Astrocyte (in vitro differentiated cells and primary cell): ENCODE data around the gene AQR. TPM values are rescaled to one million over a fixed set of nuclear protein-coding genes. Genes with fewer than 3 reads are reported as not detected.

ENCODE experiments used
- DNase-seq: peaks from one replicate; pipeline ENCODE4 v3.0.0-alpha.2; 2010; ENCODE audit warnings: low read depth
- FAIRE-seq: peaks from 2 replicates; lab custom pipeline; 2011; peaks lifted over from hg19 to GRCh38; lab: Jason Lieb, UNC
- H2AFZ ChIP-seq: 2 replicates; pipeline ENCODE4 v1.6.0; 2012; ENCODE audit warnings: low read depth, low read length, inconsistent platforms
- H3K27ac ChIP-seq: 2 replicates; pipeline ENCODE4 v1.5.1; 2011; ENCODE audit warnings: low read depth, low read length, inconsistent platforms
- H3K27me3 ChIP-seq: 2 replicates; pipeline ENCODE4 v1.6.0; 2011; ENCODE audit warnings: low read length, inconsistent platforms; ENCODE audit not compliant: insufficient read depth
- H3K36me3 ChIP-seq: 2 replicates; pipeline ENCODE4 v1.5.1; 2011; ENCODE audit warnings: low read length, inconsistent platforms; ENCODE audit not compliant: insufficient read depth
- H3K4me1 ChIP-seq: 2 replicates; pipeline ENCODE4 v1.5.1; 2011; ENCODE audit warnings: low read length, inconsistent platforms; ENCODE audit not compliant: insufficient read depth
- H3K4me2 ChIP-seq: 2 replicates; pipeline ENCODE4 v1.6.0; 2012; ENCODE audit warnings: low read length, inconsistent platforms
- H3K4me3 ChIP-seq: 2 replicates; pipeline ENCODE4 v1.5.1; 2011; ENCODE audit warnings: low read depth, mild to moderate bottlenecking, low read length, inconsistent platforms; ENCODE audit not compliant: insufficient read depth
- H3K79me2 ChIP-seq: 2 replicates; pipeline ENCODE4 v1.6.0; 2012; ENCODE audit warnings: mild to moderate bottlenecking, low read length, inconsistent platforms; ENCODE audit not compliant: insufficient read depth
- H3K9ac ChIP-seq: 2 replicates; pipeline ENCODE4 v1.6.0; 2012; ENCODE audit warnings: mild to moderate bottlenecking, low read length, inconsistent platforms
- H3K9me3 ChIP-seq: 2 replicates; pipeline ENCODE4 v1.5.1; 2012; ENCODE audit warnings: low read depth, mild to moderate bottlenecking, low read length, inconsistent platforms; ENCODE audit not compliant: insufficient read depth
- H4K20me1 ChIP-seq: 2 replicates; pipeline ENCODE4 v1.6.0; 2012; ENCODE audit warnings: low read length, inconsistent platforms; ENCODE audit not compliant: insufficient read depth
- H3K27ac Mint-ChIP-seq: one replicate; pipeline ENCODE4 v1.8.0; 2021; ENCODE audit warnings: mild to moderate bottlenecking, mixed read lengths; ENCODE audit not compliant: unreplicated experiment
- H3K27me3 Mint-ChIP-seq: one replicate; pipeline ENCODE4 v1.8.0; 2021; ENCODE audit warnings: low read depth, mixed read lengths; ENCODE audit not compliant: unreplicated experiment
- H3K36me3 Mint-ChIP-seq: one replicate; pipeline ENCODE4 v1.8.0; 2021; ENCODE audit warnings: low read depth, mixed read lengths; ENCODE audit not compliant: unreplicated experiment
- H3K4me1 Mint-ChIP-seq: one replicate; pipeline ENCODE4 v1.8.0; 2021; ENCODE audit warnings: low read depth, mixed read lengths; ENCODE audit not compliant: unreplicated experiment
- H3K4me3 Mint-ChIP-seq: one replicate; pipeline ENCODE4 v1.8.0; 2021; ENCODE audit warnings: mild to moderate bottlenecking, moderate library complexity, mixed read lengths; ENCODE audit not compliant: unreplicated experiment
- H3K9me3 Mint-ChIP-seq: one replicate; pipeline ENCODE4 v1.8.0; 2021; ENCODE audit warnings: mild to moderate bottlenecking, mixed read lengths; ENCODE audit not compliant: unreplicated experiment
- CTCF ChIP-seq: IDR thresholded peaks from 2 replicates; pipeline ENCODE4 v1.5.1; 2011; ENCODE audit warnings: low read depth, mild to moderate bottlenecking, inconsistent platforms, low read length, moderate library complexity; ENCODE audit not compliant: insufficient read depth
- EZH2 ChIP-seq: IDR thresholded peaks from 2 replicates; pipeline ENCODE4 v1.6.1; 2012; ENCODE audit warnings: mild to moderate bottlenecking, low read length, inconsistent platforms; ENCODE audit not compliant: insufficient read depth
- total RNA-seq: library from RNA; stranded (reverse); gene quantifications from 2 replicates; pipeline ENCODE4 v1.2.1, GENCODE V29; 2021

The AQR gene
- total RNA-seq, 1 donor from 2014 or later, result 27.2 TPM

DNA sequence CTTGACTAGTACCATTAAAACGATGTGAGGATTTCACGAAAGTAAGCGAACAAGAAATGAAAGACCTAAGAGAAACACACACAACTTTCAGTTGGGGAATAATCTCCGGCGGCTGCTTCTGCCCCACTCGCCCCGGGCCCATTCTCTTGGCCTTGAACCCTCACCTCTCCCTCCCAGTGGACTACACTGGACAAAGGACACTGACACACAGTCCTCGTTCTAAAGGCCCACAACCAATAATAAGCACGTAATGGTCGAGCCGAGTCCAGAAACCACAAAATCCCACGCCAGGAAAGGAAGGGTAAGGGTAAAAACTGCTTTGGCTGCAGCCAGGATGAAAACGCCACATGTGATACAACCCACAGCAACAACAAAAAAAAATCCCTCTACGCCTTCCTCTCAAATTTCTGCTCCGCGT is 18.1 kb upstream of the AQR start:
- peaks cover 14% of the 10 kb centered on the region for H3K4me1 Mint-ChIP-seq
- Histone ChIP-seq H3K27ac (peak overlapping the region; percentile 98), H3K4me3 (peak overlapping the region; percentile 91), H2AFZ (peak overlapping the region; percentile 100), H3K4me2 (peak overlapping the region; percentile 94), H3K36me3 (peaks cover 9% of the 10 kb centered on the region), H3K4me1 (peaks cover 17% of the 10 kb centered on the region), H3K9me3 (no peaks in the 10 kb centered on the region), H3K79me2 (peaks cover 54% of the 10 kb centered on the region), H3K27me3 (no peaks in the 10 kb centered on the region), H3K9ac (peak overlapping the region; percentile 98), H4K20me1 (peaks cover 22% of the 10 kb centered on the region)
- H3K27me3 Mint-ChIP-seq, result no peaks in the 10 kb centered on the region
- no peaks in the 10 kb centered on the region for H3K36me3 Mint-ChIP-seq
- DNase-seq, result peak; percentile 57
- FAIRE-seq, result no peak
- peak overlapping the region; percentile 97 for H3K27ac Mint-ChIP-seq
- H3K9me3 Mint-ChIP-seq, result no peaks in the 10 kb centered on the region
- peak overlapping the region; percentile 99 for H3K4me3 Mint-ChIP-seq
- TF ChIP-seq CTCF, result no peak
- TF ChIP-seq EZH2, result no peak

- Histone ChIP-seq H3K27ac (peak overlapping the region; percentile 98), H3K9ac (peak overlapping the region; percentile 98), H3K4me1 (peaks cover 17% of the 10 kb centered on the region), H4K20me1 (peaks cover 22% of the 10 kb centered on the region), H3K36me3 (peaks cover 16% of the 10 kb centered on the region), H3K79me2 (peaks cover 54% of the 10 kb centered on the region), H3K27me3 (no peaks in the 10 kb centered on the region), H3K4me2 (peak overlapping the region; percentile 94), H3K4me3 (peak overlapping the region; percentile 91), H2AFZ (no peak overlapping the region), H3K9me3 (no peaks in the 10 kb centered on the region)
- no peak for TF ChIP-seq CTCF
- no peak for TF ChIP-seq EZH2
- peaks cover 14% of the 10 kb centered on the region for H3K4me1 Mint-ChIP-seq
- no peak for FAIRE-seq
- H3K4me3 Mint-ChIP-seq, result peak overlapping the region; percentile 99
- H3K9me3 Mint-ChIP-seq, result no peaks in the 10 kb centered on the region
- no peak for DNase-seq
- H3K27me3 Mint-ChIP-seq, result no peaks in the 10 kb centered on the region
- H3K36me3 Mint-ChIP-seq, result no peaks in the 10 kb centered on the region
- H3K27ac Mint-ChIP-seq, result peak overlapping the region; percentile 97
Measured at GRCh38 chr15:34986771-34987480, 17.4 kb upstream of the AQR start.

GRCh38 chr15:34986326-34986725 is 16.8 kb upstream of the AQR start:
- H3K9me3 Mint-ChIP-seq, result no peaks in the 10 kb centered on the region
- no peak for DNase-seq
- Histone ChIP-seq H3K36me3 (peaks cover 16% of the 10 kb centered on the region), H2AFZ (no peak overlapping the region), H3K79me2 (peaks cover 54% of the 10 kb centered on the region), H3K4me3 (peak overlapping the region; percentile 91), H3K9ac (peak overlapping the region; percentile 98), H3K27ac (no peak overlapping the region), H3K27me3 (no peaks in the 10 kb centered on the region), H3K9me3 (no peaks in the 10 kb centered on the region), H4K20me1 (peaks cover 22% of the 10 kb centered on the region), H3K4me2 (peak overlapping the region; percentile 94), H3K4me1 (peaks cover 17% of the 10 kb centered on the region)
- H3K27ac Mint-ChIP-seq, result no peak overlapping the region
- H3K36me3 Mint-ChIP-seq, result no peaks in the 10 kb centered on the region
- no peak for FAIRE-seq
- no peaks in the 10 kb centered on the region for H3K27me3 Mint-ChIP-seq
- TF ChIP-seq EZH2 (no peak), CTCF (no peak)
- H3K4me1 Mint-ChIP-seq, result peaks cover 14% of the 10 kb centered on the region
- peak overlapping the region; percentile 99 for H3K4me3 Mint-ChIP-seq
